ENCODE data around the gene PDE4D. TPM values are rescaled to one million over a fixed set of nuclear protein-coding genes. Genes with fewer than 3 reads are reported as not detected.

The PDE4D gene
- total RNA-seq, 1 donor from 2014 or later: 13.2 TPM

- no peak overlapping the region for H3K27ac Mint-ChIP-seq (ENCODE audit: unreplicated experiment)
- no peaks in the 10 kb centered on the region for H3K36me3 Mint-ChIP-seq (ENCODE audit: unreplicated experiment)
- no peaks in the 10 kb centered on the region for H3K27me3 Mint-ChIP-seq (ENCODE audit: unreplicated experiment)
- TF ChIP-seq, protein P1, sequence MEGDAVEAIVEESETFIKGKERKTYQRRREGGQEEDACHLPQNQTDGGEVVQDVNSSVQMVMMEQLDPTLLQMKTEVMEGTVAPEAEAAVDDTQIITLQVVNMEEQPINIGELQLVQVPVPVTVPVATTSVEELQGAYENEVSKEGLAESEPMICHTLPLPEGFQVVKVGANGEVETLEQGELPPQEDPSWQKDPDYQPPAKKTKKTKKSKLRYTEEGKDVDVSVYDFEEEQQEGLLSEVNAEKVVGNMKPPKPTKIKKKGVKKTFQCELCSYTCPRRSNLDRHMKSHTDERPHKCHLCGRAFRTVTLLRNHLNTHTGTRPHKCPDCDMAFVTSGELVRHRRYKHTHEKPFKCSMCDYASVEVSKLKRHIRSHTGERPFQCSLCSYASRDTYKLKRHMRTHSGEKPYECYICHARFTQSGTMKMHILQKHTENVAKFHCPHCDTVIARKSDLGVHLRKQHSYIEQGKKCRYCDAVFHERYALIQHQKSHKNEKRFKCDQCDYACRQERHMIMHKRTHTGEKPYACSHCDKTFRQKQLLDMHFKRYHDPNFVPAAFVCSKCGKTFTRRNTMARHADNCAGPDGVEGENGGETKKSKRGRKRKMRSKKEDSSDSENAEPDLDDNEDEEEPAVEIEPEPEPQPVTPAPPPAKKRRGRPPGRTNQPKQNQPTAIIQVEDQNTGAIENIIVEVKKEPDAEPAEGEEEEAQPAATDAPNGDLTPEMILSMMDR (IDR thresholded peaks at IDR 0.05; ENCODE audit: partially characterized antibody, unreplicated experiment): no peak
- no peaks in the 10 kb centered on the region for H3K9me3 Mint-ChIP-seq (ENCODE audit: unreplicated experiment)
- H3K4me1 Mint-ChIP-seq (ENCODE audit: low read depth, unreplicated experiment): no peaks in the 10 kb centered on the region
- no peak for DNase-seq
- H3K4me3 Mint-ChIP-seq (ENCODE audit: unreplicated experiment): no peak overlapping the region
Observed at GRCh38 chr5:59615272-59615671, 278.3 kb downstream of the PDE4D start.

- Mint-ChIP-seq H3K27ac (ENCODE audit: unreplicated experiment) (no peak overlapping the region), H3K9me3 (ENCODE audit: unreplicated experiment) (no peaks in the 10 kb centered on the region), H3K27me3 (ENCODE audit: unreplicated experiment) (peaks cover 5% of the 10 kb centered on the region), H3K36me3 (ENCODE audit: unreplicated experiment) (no peaks in the 10 kb centered on the region), H3K4me1 (ENCODE audit: low read depth, unreplicated experiment) (peaks cover 14% of the 10 kb centered on the region), H3K4me3 (ENCODE audit: unreplicated experiment) (no peak overlapping the region)
- no peak for DNase-seq
- TF ChIP-seq, protein P1 (IDR thresholded peaks at IDR 0.05; ENCODE audit: partially characterized antibody, unreplicated experiment): no peak
Observed at GRCh38 chr5:59609501-59610265, 283.8 kb downstream of the PDE4D start.

GRCh38 chr5:59608745-59609144, 284.8 kb downstream of the PDE4D start:
- H3K9me3 Mint-ChIP-seq (ENCODE audit: unreplicated experiment): no peaks in the 10 kb centered on the region
- peaks cover 14% of the 10 kb centered on the region for H3K4me1 Mint-ChIP-seq (ENCODE audit: low read depth, unreplicated experiment)
- no peaks in the 10 kb centered on the region for H3K36me3 Mint-ChIP-seq (ENCODE audit: unreplicated experiment)
- peaks cover 5% of the 10 kb centered on the region for H3K27me3 Mint-ChIP-seq (ENCODE audit: unreplicated experiment)
- TF ChIP-seq, protein P1 (IDR thresholded peaks at IDR 0.05; ENCODE audit: partially characterized antibody, unreplicated experiment): no peak
- no peak overlapping the region for H3K27ac Mint-ChIP-seq (ENCODE audit: unreplicated experiment)
- no peak overlapping the region for H3K4me3 Mint-ChIP-seq (ENCODE audit: unreplicated experiment)
- DNase-seq: no peak

- Mint-ChIP-seq H3K4me1 (ENCODE audit: low read depth, unreplicated experiment) (peaks cover 14% of the 10 kb centered on the region), H3K36me3 (ENCODE audit: unreplicated experiment) (no peaks in the 10 kb centered on the region), H3K9me3 (ENCODE audit: unreplicated experiment) (no peaks in the 10 kb centered on the region), H3K27me3 (ENCODE audit: unreplicated experiment) (peaks cover 5% of the 10 kb centered on the region), H3K27ac (ENCODE audit: unreplicated experiment) (no peak overlapping the region), H3K4me3 (ENCODE audit: unreplicated experiment) (no peak overlapping the region)
- TF ChIP-seq, protein P1 (IDR thresholded peaks at IDR 0.05; ENCODE audit: partially characterized antibody, unreplicated experiment): no peak
- no peak for DNase-seq
Observed at GRCh38 chr5:59607138-59607765, 286.3 kb downstream of the PDE4D start.

- Mint-ChIP-seq H3K4me1 (ENCODE audit: low read depth, unreplicated experiment) (peaks cover 14% of the 10 kb centered on the region), H3K4me3 (ENCODE audit: unreplicated experiment) (no peak overlapping the region), H3K9me3 (ENCODE audit: unreplicated experiment) (no peaks in the 10 kb centered on the region), H3K27ac (ENCODE audit: unreplicated experiment) (no peak overlapping the region), H3K36me3 (ENCODE audit: unreplicated experiment) (no peaks in the 10 kb centered on the region), H3K27me3 (ENCODE audit: unreplicated experiment) (peaks cover 5% of the 10 kb centered on the region)
- DNase-seq: no peak
- TF ChIP-seq, protein P1 (IDR thresholded peaks at IDR 0.05; ENCODE audit: partially characterized antibody, unreplicated experiment): no peak
Observed at GRCh38 chr5:59605915-59606314, 287.6 kb downstream of the PDE4D start.
